Endothelial cell of hepatic sinusoid (primary cell): ENCODE measurements around the gene TWF1.

ENCODE experiments used
- in situ Hi-C: cut with HindIII; loops from 2 replicates; pipeline ENCODE4 v1.10.0; 2017; ENCODE audit warnings: low sequenced_read_pairs

Gene TWF1

GRCh38 chr12:43806737-43807072 lies 588 bp upstream of the TWF1 start:
- in situ Hi-C loops = no loop called here

GRCh38 chr12:43805149-43805859 lies 813 bp downstream of the TWF1 start:
- in situ Hi-C loops = no loop called here

- in situ Hi-C loops = no loop called here
These were observed 8.4 kb downstream of the TWF1 start for GRCh38 chr12:43797561-43798217.

GRCh38 chr12:43795716-43796280 lies 10.3 kb downstream of the TWF1 start:
- in situ Hi-C loops = no loop called here

- in situ Hi-C loops = no loop called here
These were observed 16.2 kb downstream of the TWF1 start for GRCh38 chr12:43789941-43790340.

GRCh38 chr12:43786899-43787693 lies 19.0 kb downstream of the TWF1 start:
- in situ Hi-C loops = no loop called here

- in situ Hi-C loops = no loop called here
These were observed 29.6 kb downstream of the TWF1 start for GRCh38 chr12:43776498-43776897.

- in situ Hi-C loops = no loop called here
These were observed 39.8 kb downstream of the TWF1 start for GRCh38 chr12:43766291-43766690.

GRCh38 chr12:43764528-43764927 lies 41.6 kb downstream of the TWF1 start:
- in situ Hi-C loops = no loop called here

- in situ Hi-C loops = no loop called here
These were observed 42.3 kb downstream of the TWF1 start for GRCh38 chr12:43763769-43764168.

- in situ Hi-C loops = no loop called here
These were observed 43.5 kb downstream of the TWF1 start for GRCh38 chr12:43762596-43762995.

- in situ Hi-C loops = no loop called here
These were observed 44.6 kb downstream of the TWF1 start for GRCh38 chr12:43761500-43761899.

GRCh38 chr12:43760396-43760795 lies 45.7 kb downstream of the TWF1 start:
- in situ Hi-C loops = no loop called here

- in situ Hi-C loops = loop anchor here (10.0 kb wide), 1 partner anchor 56 kb away; no protein-coding TSS in a partner anchor
These were observed 47.2 kb downstream of the TWF1 start, which contains the start of the genes IRAK4 and PUS7L for GRCh38 chr12:43758728-43759563. Gene IRAK4 (plus strand): TSS chr12:43758951. CDS start chr12:43768112, 9,161 bp downstream. Gene PUS7L (minus strand): TSS chr12:43758790. CDS start chr12:43755245, 3,545 bp downstream.

GRCh38 chr12:43758247-43758727 lies 47.8 kb downstream of the TWF1 start:
- in situ Hi-C loops = loop anchor here (10.0 kb wide), 1 partner anchor 57 kb away; no protein-coding TSS in a partner anchor

GRCh38 chr12:43754015-43754414 lies 52.1 kb downstream of the TWF1 start:
- in situ Hi-C loops = loop anchor here (10.0 kb wide), 1 partner anchor 61 kb away; no protein-coding TSS in a partner anchor

- in situ Hi-C loops = loop anchor here (10.0 kb wide), 1 partner anchor 63 kb away; no protein-coding TSS in a partner anchor
These were observed 54.8 kb downstream of the TWF1 start for GRCh38 chr12:43751360-43751759.

GRCh38 chr12:43750814-43751213 lies 55.3 kb downstream of the TWF1 start:
- in situ Hi-C loops = loop anchor here (10.0 kb wide), 1 partner anchor 64 kb away; no protein-coding TSS in a partner anchor

- in situ Hi-C loops = no loop called here
These were observed 57.1 kb downstream of the TWF1 start for GRCh38 chr12:43749016-43749415.

GRCh38 chr12:43744826-43745225 lies 61.3 kb downstream of the TWF1 start:
- in situ Hi-C loops = no loop called here
